SK-N-SH (cell line): ENCODE data around the gene C1RL.

ENCODE experiments used
- CHD2 ChIP-seq: fragments of 150-350 bp; IDR thresholded peaks from 2 replicates; pipeline ENCODE4 v1.6.1; 2018; ENCODE audit warnings: low read length; ENCODE audit not compliant: partially characterized antibody
- GABPA ChIP-seq: IDR thresholded peaks from 2 replicates; pipeline ENCODE4 v1.4.0; 2012; ENCODE audit warnings: low read depth, mild to moderate bottlenecking
- MEF2A ChIP-seq: IDR thresholded peaks from 2 replicates; pipeline ENCODE4 v1.4.0; 2012; ENCODE audit warnings: low read depth, borderline replicate concordance
- RAD21 ChIP-seq: IDR thresholded peaks from 2 replicates; pipeline ENCODE4 v1.6.1; 2012; ENCODE audit warnings: mild to moderate bottlenecking, low read length
- RCOR1 ChIP-seq: fragments of 150-350 bp; IDR thresholded peaks from 2 replicates; pipeline ENCODE4 v1.6.1; 2017; ENCODE audit warnings: antibody characterized with exemption, low read length
- RFX5 ChIP-seq: IDR thresholded peaks from 2 replicates; pipeline ENCODE4 v1.6.1; 2012; ENCODE audit warnings: mild to moderate bottlenecking, improper control_type of control experiment, low read length
- SIN3A ChIP-seq: IDR thresholded peaks from 2 replicates; pipeline ENCODE4 v1.6.1; 2012; ENCODE audit warnings: low read depth, mild to moderate bottlenecking, low read length, moderate library complexity, borderline replicate concordance
- TAF1 ChIP-seq: IDR thresholded peaks from 2 replicates; pipeline ENCODE4 v1.6.1; 2012; ENCODE audit warnings: low read depth, mild to moderate bottlenecking, low read length, moderate library complexity, borderline replicate concordance
- TF ChIP-seq, protein P1 (sequence below): fragments of 200-600 bp; sonication (generic); IDR thresholded peaks from 2 replicates; pipeline ENCODE4 v1.6.1; 2017; ENCODE audit warnings: antibody characterized with exemption, mild to moderate bottlenecking, moderate library complexity
- TF ChIP-seq, protein P2 (sequence below): IDR thresholded peaks from 2 replicates; pipeline ENCODE4 v1.4.0; 2012; ENCODE audit warnings: low read depth

DNA sequence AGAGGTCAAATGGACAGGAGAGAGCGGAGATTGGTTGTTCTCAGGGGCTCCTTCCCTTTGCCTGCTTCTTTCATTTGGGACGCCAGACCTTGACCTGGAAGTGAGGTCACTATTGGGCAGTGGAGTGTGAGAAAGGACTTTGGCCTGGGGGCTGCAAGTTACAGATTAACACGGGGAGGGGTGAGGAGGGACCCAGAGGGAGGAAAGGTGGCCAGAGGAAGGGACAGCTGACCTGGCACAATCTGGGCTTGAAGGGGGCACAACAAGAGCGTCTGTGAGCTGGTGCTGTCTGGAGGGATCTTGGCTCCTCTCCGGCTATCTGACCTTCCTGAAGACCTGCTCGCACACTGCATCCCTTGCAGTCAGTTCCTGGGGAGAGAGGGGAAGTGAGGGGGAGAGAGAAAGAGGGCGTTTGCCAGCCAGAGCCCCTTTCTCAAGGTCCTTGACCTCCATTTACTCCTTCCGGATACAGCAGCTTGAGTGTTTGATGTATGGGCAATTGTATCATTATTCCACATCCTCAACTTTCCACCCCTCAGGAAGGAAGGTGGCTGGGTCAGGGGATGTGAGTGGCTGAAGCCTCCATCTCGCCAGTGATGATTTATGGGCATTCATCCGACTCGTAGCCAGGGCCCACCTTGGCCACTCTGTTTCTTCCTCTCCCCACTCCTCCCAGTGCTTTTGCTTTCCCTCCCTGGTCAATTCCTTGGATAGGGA is 14.9 kb upstream of the C1RL start:
- TF ChIP-seq, protein P1, sequence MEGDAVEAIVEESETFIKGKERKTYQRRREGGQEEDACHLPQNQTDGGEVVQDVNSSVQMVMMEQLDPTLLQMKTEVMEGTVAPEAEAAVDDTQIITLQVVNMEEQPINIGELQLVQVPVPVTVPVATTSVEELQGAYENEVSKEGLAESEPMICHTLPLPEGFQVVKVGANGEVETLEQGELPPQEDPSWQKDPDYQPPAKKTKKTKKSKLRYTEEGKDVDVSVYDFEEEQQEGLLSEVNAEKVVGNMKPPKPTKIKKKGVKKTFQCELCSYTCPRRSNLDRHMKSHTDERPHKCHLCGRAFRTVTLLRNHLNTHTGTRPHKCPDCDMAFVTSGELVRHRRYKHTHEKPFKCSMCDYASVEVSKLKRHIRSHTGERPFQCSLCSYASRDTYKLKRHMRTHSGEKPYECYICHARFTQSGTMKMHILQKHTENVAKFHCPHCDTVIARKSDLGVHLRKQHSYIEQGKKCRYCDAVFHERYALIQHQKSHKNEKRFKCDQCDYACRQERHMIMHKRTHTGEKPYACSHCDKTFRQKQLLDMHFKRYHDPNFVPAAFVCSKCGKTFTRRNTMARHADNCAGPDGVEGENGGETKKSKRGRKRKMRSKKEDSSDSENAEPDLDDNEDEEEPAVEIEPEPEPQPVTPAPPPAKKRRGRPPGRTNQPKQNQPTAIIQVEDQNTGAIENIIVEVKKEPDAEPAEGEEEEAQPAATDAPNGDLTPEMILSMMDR = no peak
- TF ChIP-seq TAF1 (no peak), SIN3A (no peak), RAD21 (no peak), GABPA (no peak), RCOR1 (no peak), MEF2A (no peak), CHD2 (no peak), RFX5 (no peak)
- TF ChIP-seq, protein P2, sequence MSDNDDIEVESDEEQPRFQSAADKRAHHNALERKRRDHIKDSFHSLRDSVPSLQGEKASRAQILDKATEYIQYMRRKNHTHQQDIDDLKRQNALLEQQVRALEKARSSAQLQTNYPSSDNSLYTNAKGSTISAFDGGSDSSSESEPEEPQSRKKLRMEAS = no peak
